CMK (cell line): Measurements from ENCODE around the gene ATP5F1D.
"Not testable (repeated sequence)": the region's sequence is repeated elsewhere in the genome, so short reads cannot be mapped to it uniquely, and the experiment has no call there.

Experiments
- DNase-seq: peaks from one replicate; pipeline ENCODE4 v3.0.0-alpha.2; 2010; ENCODE audit warnings: low read depth

ATP5F1D gene

DNA sequence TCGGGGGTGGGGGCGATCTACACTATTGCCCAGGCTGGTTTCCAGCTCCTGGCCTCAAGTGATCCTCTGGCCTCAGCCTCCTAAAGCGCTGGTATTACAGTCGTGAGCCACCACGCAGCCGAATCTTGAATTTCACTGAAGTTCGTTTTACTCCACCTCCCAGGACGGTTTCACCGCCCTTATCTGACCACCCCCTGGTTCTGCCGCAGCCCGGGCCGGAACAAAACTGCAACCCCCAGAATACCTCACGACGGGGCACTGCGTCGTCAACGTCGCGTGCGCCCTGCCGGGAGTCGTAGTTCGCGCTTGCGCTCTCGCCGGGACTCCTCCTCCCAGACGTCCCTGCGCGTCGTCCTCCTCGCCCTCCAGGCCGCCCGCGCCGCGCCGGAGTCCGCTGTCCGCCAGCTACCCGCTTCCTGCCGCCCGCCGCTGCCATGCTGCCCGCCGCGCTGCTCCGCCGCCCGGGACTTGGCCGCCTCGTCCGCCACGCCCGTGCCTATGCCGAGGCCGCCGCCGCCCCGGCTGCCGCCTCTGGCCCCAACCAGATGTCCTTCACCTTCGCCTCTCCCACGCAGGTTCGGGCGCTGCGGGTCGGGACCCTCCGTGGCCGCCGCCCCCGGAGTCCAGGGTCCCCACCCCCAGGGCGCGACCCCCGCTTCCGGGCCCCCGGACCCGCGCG is at the start of gene ATP5F1D:
Gene ATP5F1D (plus strand): TSS at position 335 of the 679 bp plus-strand sequence. CDS start 100 bp downstream, at position 435.
- DNase-seq, result no peak

DNA sequence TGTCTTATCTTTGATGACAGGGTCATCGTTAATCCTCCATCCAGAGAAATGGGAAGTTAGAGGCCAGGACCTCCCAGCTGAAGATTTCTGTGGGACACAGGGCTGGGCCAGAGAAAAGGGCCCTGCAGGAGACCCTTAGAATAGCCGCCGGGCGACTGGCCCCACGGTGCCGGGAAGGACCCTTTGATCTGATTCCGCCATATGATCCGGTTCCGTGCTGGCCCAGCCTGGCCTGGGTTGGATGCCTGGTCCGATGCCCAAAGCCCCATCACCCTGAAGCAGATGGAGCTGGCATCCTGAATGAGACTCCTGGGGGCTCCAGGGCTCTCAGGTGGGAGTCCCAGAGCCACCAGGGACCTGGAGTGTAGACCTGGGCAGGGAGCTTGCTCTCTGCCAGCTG is 42.0 kb upstream of the ATP5F1D start:
- no peak for DNase-seq

DNA sequence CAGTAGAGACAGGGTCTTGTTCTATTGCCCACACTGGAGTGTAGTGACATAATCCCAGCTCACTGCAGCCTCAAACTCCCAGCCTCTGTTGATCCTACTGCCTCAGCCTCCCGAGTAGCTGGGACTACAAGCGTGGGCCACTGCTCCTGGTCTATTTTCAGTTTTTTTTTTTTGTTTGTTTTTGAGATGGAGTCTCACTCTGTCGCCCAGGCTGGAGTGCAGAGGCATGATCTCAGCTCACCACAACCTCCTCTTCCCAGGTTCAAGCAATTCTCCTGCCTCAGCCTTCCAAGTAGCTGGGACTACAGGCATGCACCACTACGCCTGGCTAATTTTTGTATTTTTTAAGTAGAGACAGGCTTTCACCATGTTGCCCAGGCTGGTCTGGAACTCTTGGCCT is 40.9 kb upstream of the ATP5F1D start:
- not testable (repeated sequence) for DNase-seq

DNA sequence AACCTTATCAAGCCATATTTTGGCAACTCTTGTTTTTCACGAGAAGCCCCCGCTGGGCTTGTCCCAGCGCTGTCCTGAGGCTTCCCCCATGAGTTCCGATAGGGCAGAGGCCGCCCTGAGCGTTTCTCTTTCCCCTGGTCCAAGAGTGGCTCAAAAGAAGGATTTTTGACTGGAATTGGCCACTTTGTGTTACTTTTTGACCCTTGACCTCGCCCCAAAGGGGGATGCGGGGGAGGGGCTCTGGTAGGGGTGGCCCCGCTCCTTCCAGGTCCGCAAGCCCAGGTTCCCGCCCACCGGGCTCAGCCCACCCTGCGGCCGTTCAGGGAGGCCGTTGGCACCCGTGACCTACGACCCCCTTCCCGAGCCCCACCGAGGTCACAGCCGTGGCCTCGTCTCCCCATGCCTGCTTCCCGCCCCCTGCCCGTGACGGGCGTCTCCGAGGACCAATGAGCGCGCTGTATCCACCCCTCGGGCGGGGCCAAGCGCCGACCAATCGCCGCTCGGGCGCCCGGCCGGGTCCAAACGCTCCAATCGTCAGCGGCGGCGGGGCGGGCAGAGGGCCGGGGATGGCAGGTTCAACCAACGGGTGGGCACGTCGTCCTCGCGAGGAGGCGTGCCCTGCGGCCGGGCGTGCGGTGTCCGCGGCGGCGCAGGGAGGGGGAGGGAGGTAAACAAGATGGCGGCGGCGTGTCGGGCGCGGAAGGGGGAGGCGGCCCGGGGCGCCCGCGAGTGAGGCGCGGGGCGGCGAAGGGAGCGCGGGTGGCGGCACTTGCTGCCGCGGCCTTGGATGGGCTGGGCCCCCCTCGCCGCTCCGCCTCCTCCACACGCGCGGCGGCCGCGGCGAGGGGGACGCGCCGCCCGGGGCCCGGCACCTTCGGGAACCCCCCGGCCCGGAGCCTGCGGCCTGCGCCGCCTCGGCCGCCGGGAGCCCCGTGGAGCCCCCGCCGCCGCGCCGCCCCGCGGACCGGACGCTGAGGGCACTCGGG is 36.1 kb upstream of the ATP5F1D start, which contains the start of gene STK11:
Gene STK11 (plus strand): TSS at position 665 of the 986 bp plus-strand sequence. CDS start 1,136 bp downstream, outside the sequence.
- DNase-seq, result peak; percentile 96

DNA sequence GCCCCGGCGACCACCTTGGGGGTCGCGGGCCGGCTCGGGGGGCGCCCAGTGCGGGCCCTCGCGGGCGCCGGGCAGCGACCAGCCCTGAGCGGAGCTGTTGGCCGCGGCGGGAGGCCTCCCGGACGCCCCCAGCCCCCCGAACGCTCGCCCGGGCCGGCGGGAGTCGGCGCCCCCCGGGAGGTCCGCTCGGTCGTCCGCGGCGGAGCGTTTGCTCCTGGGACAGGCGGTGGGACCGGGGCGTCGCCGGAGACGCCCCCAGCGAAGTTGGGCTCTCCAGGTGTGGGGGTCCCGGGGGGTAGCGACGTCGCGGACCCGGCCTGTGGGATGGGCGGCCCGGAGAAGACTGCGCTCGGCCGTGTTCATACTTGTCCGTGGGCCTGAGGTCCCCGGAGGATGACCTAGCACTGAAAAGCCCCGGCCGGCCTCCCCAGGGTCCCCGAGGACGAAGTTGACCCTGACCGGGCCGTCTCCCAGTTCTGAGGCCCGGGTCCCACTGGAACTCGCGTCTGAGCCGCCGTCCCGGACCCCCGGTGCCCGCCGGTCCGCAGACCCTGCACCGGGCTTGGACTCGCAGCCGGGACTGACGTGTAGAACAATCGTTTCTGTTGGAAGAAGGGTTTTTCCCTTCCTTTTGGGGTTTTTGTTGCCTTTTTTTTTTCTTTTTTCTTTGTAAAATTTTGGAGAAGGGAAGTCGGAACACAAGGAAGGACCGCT is 35.2 kb upstream of the ATP5F1D start:
- no peak for DNase-seq

DNA sequence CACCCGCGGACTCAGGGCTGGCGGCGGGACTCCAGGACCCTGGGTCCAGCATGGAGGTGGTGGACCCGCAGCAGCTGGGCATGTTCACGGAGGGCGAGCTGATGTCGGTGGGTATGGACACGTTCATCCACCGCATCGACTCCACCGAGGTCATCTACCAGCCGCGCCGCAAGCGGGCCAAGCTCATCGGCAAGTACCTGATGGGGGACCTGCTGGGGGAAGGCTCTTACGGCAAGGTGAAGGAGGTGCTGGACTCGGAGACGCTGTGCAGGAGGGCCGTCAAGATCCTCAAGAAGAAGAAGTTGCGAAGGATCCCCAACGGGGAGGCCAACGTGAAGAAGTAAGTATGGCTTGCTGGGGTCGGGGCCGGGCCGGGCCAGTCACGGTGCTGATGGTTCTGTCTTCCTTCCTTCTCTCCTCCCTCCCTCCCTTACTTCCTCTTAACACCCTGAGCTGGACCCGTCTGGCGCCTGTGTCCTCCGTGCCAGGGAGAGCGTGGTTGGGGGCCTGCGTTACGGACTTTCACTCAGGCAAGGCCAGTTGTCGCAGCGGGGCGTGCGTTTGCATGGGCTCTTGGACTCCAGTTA is 34.6 kb upstream of the ATP5F1D start:
- no peak for DNase-seq

DNA sequence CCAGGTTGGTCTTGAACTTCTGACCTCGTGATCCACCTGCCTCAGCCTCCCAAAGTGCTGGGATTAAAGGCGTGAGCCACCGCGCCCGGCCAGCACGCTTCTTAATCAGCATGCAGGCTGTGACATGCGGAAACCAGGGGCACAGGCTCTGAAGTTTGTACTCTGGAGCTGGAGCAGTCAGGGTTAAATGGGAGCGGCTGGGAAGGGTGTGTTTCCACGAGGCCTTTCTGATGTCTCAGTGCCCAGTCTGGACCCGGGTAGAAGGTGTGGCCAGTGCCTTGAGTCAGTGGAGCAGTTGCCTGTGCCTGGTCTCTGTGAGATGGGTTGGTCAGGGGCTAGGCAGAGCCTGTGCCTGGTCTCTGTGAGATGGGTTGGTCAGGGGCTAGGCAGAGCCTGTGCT is 32.7 kb upstream of the ATP5F1D start:
- not testable (repeated sequence) for DNase-seq

DNA sequence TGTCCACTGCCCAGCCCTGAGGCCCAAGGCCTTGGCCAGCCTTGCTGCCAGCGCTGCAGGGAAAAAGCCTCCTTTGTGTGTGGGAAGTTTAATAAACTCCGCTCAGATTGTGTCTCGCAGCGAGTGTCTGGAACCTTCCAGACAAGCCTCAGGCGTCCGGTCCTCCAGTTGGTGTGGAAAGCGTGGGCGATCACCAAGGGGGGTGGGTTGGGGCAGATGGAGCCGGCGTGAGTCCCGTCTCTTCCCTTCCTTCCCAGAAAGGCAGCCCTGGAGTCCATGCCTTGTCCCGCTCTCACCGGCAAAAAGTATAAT is 31.4 kb upstream of the ATP5F1D start:
- no peak for DNase-seq

DNA sequence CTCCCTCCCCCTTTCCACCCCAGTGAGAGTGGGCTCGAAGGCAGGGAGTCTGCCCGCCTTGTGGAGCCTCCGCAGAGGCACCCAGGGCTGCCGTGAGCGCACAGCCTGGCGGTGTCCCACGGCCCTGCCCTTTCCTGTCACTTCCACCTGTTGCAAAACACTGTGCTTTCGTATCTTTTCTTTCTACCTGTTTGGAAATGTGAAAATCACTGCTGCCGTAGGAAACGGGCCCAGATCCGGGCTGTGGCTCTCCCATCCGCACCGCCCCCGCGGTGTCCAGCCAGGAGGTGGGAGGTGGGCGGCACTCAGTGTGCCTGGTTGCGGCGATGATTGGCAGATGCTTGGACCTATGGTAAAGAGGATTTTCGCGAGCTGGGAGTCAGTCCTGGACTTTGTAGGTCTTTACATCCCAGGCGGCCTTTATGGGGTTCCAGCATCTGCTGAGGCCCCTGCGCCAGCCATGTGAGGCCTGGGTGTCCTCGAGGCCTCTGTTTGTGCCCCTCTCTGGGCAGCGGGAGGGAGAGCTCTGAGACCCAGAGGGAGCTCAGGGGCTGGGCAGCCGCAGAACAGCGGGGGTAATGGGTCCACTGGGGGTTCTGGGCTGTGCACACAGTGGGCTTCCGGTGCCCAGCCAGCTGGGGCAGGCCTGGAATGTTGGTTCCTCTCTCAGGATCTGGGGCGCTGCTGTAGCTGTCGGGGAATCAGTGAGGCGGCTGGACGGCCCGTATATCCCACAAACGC is 29.9 kb upstream of the ATP5F1D start:
- DNase-seq, result no peak

DNA sequence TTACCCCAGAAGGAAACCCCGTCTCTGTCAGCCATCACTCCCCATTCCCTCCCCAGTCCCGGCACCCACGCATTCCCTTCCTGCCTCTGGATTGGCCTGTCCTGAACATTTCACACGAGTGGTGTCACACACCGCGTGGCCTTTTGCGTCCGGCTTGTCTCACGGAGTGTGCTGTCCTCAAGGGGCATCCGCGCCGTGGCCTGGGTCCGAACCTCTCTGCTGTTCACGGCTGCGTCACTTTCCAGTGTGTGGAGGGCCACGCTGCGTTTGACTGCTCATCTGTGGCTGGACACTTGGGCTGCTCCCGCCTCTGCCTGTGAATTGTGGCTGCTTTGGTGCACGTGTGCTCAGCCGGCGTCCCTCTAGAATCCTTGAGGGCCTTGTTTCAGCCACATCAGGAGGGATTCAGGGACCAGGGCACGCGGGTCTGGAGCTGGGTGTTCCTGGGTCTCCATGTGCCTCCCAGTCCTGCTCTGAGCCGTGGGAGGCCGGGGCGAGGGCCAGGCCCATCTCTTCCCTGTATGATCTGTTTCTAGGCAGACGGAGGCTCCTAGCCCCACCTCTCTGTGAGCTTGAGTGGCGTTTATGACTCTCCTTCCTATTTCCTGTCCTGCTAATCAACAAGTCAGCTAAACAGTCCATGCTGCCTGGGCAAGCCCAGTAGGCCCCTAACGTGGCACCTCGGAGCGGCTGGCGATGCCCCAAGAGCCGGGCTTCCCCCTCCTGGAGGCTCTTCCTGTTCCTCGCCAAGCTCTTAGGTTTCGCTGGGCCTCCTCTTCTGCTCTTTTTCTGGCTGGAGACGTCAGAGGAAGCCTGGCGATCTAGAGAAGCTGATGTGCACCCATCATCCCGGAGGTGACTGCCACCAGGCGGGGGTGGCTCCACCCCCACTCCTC is 27.9 kb upstream of the ATP5F1D start:
- no peak for DNase-seq

DNA sequence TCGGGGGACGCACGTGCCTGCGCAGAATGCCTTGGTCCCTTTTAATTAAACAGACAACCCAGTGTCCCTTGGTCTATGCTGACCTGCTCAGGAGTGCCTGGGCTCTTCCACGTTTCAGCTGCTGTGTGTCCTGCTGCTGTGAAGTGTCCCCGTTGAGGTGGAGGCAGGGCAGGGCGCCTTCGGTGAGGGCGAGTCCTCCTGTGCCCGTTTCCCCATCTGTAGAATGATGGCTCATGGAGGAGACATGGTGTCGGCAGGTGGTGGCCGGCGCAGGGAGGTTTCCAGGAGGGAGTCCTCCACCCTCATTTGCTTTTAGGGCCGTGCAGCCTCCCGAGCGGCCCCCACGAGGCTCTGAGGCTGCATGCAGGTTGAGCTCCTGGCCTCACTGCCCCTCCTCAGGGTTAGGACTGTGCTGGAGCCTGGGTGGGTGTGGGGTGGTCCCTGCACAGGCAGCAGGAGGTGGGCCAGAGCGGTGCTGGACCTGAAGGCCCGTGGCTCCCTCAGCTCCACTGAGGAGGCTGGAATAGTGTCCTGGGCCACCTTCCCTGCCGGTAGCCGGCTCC is 27.2 kb upstream of the ATP5F1D start:
- no peak for DNase-seq

DNA sequence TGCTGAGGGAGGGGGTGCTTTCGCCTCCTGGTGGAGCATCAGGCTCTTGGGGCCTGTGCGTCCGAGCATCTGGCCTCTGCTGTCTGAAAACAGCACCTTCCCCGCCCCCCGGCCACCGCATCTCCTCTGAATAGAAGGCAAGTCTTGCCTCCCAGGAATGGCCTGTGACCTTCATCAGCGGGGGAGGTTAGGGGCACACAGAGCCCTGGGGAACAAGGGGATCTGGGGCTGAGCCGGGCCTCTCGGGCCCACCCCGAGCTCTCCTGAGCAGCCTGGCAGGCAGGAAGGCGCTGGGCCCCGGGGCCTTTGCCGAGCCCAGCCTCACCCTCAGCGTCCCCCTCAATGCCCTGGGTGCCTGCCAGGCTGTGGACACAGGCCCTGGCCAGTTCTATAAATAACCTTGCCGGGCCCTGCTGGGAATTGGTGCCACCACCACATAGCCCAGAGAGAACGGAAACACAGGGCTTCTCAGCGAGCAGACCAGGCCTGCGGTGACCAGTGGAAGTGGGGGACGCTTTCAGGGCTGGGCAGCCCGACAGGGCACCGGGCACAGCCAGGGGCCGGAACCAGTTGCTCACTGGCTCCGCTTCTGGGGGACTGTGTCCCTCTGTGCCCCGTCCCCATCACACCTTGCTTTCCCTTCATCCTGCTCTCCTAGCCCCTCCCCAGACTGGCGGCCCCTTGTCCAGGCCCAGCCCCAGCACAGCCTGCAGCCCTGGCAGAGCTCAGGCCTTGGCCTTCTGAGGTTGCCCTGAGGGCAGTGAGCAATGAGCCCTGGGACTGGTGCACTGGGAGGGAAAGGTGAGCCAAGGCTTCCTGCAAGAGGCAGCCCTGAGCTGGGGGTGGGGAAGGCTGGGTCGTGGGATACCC is 26.5 kb upstream of the ATP5F1D start:
- no peak for DNase-seq

DNA sequence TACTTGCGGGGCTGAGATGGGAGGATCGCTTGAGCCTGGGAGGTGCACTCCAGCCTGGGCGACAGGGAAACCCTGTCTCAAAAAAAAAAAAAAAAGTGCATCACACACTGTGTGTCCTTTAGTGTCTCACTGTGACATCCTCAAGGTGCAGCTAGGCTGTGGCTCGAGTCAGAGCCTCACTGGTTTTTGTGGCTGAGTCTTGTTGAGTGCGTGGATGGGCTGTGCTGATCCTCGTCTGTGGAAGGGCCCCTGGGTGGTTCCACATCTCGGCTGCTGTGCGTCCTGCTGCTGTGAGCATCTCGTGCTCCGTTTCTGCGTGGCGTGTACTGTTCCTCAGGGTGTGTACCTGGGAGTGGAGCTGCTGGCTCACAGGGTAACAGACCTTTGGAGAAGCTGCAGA is 24.8 kb upstream of the ATP5F1D start:
- no peak for DNase-seq

DNA sequence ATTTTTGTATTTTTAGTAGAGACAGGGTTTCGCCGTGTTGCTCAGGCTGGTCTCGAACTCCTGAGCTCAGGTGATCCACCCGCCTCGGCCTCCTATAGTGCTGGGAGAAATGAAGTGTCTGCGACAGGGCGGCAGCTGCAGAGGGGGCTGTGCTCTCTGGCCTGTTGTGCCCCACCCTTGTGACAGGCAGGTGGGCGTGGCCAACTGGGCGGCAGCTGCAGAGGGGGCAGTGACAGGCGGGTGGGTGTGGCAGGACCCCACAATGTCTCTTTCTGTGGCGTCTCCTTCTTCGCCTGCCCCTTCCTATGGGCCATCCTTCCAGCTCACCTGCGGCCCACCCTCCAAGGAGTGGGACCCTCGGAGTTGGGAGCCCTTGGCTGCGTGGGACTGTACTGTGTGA is 24.2 kb upstream of the ATP5F1D start:
- DNase-seq, result no peak

DNA sequence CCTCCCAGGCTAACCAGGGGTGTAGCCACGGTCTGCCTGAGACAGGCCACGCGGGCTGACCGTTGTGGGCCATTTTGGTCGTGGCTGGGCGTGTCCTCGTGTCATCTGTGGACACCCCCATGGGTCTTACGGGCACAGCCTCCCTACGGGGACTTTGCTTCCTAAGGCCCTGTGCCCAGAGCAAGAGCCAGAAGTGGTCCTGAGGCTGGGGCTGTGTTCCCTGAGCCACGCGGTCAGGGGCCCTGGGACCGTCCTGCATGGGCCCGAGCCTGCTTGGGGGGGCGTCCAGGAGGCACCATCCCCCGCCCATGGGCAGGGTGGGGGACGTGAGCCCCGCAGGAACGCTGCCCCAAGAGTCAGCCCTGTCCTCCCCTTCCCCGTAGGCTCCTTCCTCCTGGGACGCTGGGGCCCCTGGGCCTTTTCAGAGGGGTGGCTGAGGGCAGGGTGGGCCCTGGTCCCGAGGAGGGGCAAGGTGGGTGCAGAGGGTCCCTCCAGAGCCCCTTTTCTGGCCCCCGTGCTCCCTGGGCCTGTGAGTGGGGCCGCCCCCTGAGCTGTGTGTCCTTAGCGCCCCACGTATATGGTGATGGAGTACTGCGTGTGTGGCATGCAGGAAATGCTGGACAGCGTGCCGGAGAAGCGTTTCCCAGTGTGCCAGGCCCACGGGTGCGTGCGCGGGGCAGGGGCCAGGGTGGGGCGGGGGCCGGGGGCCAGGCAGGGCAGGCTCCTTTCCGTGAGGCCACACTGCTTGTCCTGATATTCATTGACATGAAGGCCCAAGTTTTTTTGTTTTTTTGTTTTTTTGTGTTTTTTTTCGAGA is 22.6 kb upstream of the ATP5F1D start:
- DNase-seq, result no peak

DNA sequence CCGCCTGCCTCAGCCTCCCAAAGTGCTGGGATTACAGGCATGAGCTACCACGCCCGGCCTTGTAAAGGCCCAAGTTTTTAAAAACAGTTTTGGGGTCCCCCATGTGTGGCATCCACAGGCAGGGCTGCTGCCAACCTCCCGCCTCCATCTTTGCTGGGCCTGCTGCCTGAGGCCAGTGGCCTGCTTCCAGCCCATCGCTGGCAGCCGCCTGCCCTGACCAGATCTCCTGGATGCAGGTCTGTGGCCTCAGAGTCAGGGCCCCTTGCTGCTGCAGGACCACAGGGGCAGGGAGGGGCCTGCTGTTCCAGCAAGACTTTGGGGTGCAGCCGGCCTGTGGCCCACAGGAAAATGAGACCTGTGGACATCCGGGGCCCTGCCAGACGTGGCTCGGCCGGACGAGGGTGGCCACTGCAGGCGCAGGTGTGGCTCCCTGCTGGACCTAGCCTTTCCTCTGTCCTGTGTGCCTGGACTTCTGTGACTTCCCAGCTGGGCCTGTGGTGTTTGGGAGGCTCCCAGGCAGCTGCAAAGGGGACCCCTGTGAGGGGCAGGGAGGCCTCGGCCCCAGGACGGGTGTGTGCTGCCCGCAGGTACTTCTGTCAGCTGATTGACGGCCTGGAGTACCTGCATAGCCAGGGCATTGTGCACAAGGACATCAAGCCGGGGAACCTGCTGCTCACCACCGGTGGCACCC is 21.6 kb upstream of the ATP5F1D start:
- no peak for DNase-seq

DNA sequence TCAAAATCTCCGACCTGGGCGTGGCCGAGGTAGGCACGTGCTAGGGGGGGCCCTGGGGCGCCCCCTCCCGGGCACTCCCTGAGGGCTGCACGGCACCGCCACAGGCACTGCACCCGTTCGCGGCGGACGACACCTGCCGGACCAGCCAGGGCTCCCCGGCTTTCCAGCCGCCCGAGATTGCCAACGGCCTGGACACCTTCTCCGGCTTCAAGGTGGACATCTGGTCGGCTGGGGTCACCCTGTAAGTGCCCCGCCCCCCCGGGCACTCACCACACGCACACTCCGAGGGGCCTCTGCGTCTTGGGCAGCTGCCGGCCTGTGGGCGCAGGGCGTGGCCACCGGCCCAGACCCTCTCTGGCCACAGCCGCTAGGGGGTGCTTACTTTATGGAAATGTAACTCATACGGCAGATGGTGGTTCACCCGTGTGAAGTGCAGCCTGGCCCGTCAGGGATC is 21.0 kb upstream of the ATP5F1D start:
- DNase-seq, result no peak
